CD4-positive, alpha-beta T cell treated with Interleukin-17A for 4 hours (primary cell): Measurements from ENCODE around the gene NADK.

Source experiments
- DNase-seq: peaks from one replicate; pipeline ENCODE4 v3.0.0-alpha.2; 2020; ENCODE audit warnings: mixed read lengths

Gene NADK

DNA sequence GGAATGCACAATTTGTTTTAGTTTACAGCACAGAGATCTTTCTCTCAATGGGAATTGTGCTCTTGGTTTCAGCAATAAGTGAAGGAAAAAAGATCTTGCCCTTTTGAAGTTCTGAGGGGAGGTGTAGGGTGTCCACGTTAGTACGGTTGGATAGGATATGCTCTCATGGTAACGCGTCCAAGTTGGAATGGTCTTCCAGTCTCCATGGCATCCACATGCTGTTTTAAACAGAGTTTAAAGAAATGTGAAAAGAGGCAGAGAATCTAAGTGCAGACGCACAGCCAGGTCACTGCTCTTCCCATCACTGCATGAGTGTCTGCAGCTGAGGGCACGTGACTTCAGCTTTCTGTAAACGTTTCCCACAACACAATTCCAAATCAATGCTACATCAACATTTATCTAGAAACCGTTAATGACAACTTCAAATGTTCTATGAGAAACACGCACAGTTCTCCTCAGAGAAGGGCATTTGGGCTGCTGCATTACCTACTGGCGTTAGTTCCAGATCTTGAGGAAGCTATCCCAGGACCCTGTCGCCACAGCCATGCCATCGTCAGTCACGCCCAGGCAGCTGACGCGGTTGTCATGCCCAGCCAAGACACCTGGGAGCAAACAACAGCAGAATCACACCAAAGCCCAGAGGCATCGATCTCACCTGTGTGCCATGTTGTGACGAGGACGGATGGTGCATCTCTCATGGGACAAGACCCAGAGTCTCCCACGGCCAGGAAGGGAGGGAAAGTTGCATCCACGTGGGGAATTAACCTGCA lies 8.8 kb upstream of the NADK start:
- no peak for DNase-seq

DNA sequence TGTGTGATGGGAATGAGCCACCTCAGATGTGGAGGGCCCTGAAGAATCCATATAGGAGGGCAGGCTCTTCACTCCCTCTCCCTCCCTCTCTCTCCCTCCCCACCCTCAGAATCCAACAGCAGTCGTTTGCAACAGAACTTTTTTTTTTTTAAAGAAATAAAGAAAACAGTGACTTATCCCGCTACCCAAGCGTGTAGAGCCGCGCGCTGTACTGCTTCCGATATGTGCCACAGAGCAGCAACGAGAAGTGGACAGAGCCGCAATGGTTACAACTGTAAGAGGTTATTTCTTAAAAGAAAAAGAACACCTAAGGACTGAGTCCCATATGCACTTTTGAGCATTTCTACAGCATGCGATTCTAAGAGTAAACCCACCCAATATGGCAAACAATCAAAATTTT lies 7.4 kb upstream of the NADK start:
- no peak for DNase-seq

DNA sequence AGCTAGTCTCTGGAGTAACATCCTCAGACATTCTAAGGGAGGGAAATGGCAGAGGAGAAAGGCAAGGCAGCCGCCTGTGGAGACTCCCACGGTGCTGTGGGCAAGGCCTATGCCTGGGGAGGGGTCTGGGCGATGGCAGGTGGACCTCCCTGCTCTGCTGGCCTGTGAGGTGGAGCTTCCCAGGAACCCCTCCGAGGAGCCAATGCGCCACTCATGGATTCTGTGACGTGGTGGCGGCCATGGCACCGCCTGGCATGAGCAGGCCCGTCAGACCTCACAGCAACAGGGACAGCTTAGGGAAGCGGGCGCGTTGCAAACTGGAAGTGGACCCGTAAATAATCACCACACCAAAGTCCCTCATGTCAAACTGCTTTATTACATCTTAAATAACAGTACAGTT lies 6.7 kb upstream of the NADK start:
- no peak for DNase-seq

DNA sequence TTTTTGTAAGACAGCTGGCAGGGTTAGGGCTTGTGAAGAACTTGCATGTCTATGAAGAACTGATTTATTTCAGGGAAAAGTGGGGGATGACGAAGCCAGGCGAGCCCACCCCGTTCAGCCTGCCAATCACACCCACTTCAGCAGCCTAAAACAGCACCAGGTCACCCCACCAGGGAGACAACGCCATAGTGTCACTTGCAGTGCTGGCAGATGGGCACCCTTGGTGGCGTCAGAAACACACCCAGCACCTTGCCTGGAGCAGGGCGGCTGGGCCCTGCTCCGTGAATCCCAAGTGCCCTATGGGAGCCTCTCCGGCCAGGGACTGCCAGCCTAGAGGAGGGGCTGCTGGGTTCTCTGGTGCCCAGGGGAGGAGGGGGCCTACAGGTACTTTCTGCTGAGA lies 5.0 kb upstream of the NADK start:
- DNase-seq: no peak

DNA sequence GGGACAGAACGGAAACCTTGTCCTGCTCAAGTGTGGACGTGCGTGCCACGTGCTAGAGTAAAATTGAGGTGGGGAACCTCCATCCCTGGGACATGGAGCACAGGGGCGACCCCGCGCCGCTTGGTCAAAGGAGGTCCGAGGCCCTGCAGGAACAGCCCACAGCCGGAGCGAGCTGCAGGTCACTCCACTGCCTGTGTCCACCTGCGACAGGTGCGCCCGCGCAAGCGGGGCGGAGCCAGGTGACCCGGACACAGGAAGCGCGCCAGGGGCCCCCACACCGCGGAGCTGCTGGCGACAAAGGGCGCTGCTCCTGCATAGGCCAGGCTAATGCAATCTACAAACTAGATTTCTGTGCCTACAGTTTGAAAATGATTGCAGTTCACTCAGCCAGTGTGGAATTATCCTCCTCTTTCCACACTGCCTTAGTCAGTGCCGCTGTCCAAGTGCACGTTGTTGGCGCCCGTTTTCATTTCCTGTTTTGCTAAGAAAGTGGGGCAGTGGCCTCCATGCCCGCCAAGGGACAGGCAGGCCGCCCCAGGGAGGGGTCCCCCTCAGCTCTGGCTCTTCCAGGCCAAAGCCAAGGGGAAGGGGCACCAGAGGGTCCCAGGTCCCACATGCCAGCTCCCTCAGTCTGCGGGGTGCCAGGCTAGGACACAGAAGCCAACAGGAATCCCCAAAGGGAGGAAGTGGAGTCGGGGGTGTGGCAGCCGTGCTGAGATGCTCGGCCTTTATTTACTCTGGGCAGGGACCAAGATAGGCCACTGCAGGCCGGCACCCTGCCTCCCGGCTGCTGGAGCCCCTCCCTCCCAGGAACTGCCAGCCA lies 4.3 kb upstream of the NADK start:
- DNase-seq: peak; percentile 39

DNA sequence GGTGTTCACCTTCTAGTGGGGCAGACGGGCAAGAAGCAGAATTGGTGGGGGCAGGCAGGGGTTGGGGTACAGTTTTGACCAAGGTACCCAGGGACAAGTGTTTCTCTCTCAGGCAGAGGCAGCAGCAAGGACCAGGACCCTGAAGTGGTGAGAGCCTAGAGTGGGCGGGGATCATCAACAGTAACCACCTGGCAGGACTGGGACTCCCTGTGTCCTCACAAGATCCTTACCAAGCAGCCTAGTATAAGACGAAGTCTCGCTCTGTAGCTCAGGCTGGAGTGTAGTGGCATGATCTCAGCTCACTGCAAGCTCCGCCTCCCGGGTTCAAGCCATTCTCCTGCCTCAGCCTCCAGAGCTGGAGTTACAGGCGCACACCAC lies 3.2 kb upstream of the NADK start:
- DNase-seq: no peak

DNA sequence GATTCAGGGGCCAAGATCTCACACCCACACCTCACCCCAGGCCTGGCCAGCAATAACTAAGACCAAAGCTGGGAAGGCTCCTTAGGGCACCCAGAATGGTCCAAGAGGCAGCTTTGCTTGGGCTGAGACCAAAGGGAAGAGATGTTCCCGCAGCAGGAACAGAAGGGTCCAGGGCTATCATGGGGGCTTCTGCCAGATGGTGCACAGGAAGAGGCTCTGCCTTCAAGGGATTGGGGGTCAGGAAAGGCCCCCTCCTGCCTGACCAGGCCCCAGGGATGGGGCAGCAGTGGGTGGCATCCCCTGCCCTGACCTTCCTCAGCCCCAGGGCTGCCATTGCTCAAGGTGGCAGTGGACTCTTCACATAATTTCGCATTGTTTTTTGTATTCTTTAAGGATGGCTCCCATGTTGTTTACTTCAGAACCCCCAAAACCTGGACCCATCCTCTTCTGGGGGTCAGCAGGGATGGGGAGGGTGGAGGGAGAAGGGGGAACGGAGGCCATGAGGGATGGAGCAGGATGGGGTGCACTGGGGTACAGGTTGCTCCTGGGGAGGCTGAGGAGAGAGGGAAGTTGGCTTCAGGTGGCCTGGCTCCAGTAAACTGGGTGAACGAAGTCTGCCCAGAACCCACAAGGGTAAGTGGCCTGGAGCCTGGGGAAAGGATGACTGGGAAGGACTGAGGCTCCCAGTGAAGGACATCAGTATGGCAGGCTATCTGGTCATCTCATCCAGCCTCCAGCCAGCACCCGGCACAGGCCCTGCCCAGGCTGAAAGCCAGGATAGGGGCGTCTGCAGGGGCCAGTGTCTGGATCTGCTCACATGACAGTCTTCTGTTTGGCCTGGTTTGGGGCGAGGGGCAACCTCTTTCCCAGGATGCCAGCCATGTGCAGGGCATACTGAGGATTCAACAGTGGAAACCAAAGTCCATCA lies 2.6 kb upstream of the NADK start:
- DNase-seq: no peak

DNA sequence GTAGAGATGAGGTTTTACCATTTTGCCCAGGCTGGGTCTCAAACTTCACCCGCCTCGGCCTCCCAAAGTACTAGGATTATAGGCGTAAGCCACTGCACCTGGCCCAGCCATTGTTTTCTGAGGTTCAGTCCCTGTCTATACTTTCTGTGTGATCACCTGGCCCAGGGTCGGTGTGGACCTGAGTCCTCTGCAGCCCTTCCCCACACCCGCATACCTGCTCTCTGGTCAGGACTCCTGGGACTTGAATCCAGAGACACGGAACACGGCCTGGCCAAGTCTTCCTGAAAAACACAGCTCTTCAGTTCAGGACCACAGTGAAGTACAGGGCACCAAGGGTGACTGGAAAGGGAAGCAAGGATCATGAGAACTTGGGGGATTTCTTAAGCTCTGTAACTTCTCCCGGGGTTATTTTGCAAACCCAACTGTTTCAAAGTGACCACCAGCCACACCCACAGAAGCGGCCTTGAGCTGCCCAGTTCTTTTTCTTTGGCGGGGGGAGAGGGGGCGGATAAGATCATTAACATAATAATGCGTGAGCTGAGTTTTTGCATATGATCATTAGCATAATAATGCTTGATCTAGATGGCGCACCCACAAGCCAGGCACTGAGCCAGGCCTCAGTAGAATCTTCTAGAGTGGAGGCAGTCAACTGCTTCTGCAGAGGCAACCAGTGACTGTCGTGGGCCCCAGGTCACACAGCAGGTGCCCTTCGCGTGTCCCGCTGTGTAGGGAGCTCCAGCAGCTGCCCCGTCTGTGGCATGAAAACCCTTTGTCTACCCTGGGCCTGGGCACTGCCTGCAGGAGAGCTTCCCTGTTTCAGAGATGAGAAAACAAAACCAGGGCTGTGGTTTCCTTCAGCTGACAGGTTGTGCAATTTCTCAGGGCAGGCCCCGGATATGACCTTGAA lies 1.7 kb upstream of the NADK start:
- DNase-seq: peak; percentile 60

DNA sequence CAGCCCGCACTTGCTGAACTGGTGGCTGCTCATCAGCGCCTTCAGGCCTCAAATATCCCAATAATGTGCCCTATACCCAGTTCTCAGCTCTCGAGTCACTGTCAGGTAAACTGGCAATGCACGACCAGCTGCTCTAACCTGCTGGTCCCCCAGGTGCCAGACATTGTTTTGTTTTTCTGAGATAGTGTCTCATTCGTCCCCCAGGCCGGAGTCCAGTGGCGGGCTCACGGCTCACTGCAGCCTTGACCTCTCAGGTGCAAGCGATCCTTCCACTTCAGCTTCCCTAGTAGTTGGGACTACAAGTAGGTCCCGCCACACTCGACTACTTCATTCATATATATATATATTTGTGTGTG lies 1.0 kb upstream of the NADK start:
- no peak for DNase-seq

DNA sequence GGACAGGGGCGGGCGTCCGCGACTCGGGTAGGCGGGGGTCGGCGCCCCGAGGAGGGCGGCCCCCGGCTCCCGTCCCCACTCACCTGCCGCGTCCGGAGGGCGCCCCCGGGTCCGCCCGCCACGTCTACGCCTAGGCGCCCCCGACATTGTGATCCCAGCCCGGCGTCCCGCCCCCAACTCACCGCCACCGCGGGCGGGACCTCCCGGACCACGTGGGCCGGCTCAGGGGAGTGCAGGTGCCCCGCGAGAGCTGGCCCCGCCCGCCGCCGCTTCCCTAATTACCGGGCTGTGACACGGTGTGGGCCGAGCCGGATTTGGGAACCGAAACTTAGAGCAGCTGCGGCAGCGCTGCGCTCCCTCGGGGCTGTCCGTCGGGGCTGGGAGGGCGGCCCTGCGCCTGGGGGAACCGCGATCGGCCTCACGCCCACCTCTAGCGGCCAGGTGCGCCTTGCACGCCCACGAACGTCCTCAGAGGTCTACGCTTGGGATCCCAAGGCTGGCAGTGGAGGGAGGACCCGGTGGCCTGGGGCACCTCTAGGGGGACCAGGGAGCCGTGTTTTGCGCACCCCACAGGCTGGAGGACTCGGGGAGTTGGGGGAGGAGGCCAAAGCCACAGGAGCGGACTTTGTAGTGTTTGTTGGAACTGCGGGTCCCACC lies 521 bp upstream of the NADK start:
- peak; percentile 83 for DNase-seq

DNA sequence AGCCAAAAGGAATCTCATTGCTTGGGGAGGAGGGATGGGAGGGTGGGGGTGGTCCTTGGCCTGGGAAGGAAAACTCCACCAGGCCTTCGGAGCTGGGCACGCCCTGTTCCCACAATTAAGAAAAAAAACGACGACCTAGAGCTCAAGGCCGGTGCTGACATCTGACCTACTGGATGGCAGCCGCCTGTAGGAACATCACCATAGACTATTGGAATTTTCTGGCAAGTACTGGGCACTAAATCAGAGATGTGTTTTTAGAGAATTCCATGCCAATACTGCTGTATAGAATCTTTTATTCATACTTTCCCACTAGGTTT lies 729 bp downstream of the NADK start:
- DNase-seq: no peak

DNA sequence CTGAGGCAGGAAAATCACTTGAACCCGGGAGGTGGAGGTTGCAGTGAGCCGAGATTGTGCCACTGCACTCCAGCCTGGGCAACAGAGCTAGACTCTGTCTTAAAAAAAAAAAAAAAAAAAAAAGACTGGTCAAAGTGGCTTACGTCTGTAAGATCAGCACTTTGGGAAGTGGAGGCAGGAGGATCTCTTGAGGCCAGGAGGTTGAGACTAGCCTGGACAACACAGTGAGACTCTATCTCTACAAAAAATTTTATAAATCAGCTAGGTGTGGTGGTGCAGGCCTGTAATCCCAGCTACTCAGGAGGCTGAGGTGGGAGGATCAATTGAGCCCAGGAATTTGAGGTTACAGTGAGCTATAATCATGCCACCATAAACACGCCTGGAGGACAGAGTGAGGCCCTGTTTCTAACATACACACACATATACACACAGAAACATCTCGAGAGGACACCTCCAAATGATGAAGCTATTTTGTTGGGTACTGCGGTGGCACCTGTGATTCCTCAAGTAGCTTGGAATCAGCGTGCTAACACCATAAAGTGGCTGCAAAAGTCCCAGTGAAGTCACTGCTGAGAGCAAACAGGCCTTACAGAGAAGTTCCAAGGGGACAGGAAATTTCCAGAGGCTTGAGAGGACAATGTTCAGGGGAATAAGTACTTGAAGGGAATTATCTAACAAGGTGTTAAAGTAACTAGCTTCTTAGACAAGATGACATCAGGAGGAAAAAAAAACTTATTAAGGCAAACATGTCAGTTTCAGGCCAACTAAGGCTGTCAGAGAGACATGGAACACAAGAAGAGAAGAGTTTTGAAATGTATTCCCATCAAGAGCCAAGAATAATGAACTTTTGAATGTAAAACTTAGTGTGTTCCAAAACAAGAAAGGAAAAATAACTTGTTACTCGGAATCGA lies 1.3 kb downstream of the NADK start:
- DNase-seq: no peak

DNA sequence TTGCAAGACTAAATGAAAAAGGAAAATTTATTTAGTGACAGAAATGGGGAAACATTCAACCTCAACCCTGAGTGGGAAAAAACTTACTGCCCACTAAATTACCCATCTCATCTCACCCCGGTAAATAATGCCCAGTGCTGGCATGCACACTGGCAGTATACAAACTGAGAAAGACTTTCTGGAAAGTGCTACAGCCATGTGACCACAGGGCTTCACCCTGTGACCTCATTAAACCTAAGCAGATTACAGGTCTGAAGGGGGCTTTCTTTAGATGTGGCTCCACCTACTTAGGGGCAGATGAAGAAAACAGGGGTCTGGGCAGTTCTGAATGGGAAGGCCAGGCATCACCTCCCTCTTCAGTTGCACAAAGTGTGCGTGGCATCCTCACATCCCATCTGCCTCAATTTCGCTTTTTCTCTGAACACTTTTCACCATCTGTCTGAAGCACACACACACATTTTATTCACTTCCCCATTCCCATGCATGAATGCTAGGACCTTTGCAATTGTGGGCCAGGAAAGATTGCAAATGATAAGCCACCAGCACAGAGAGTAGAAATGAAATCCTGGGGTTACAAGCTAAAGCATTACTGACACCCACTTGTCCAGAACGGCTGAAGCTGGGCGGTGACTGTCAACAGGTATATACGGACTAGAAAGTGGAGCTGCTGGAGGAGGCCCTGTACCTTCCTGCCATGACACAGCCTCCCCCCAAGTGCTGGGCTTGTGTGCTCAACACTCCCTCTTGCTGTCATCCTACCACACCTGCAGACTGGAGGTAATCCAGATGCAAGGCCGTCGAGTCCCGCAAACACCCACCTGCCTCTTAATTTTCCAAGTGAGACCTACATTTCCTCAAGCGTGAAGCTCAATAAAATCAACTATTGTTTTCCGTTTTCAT lies 2.7 kb downstream of the NADK start:
- DNase-seq: no peak

DNA sequence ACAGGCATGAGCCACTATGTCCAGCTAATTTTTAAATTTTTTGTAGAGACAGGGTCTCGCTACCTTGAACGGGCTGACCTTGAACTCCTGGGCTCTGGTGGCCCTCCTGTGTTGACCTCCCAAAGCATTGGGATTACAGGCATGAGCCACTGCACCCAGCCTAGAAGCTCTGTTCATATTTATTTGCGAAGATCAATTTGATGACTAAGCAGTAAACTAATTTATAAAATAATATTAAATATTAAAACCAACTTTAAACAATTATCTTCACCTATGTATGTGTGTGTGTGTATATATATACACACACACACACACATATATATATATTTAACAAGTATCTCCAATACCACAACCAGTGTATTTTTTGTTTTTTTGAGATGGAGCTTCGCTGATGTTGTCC lies 4.4 kb downstream of the NADK start:
- no peak for DNase-seq

DNA sequence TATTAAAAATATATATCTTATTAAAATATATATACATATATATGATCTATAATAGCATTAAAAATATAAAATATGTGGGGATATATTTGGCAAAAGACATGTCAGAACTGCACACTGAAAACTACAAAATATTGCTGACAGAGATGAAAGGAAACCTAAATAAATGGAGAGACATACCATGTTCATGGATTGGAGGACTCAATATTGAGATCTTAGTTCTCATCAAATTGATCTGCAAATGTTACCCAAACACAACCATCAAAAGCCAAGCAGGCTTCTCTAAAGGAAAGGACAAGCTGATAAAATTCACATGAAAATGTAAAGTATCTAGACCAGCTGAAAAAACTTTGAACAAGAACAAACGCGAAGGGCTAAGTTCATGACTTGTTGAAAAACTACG lies 7.2 kb downstream of the NADK start:
- DNase-seq: no peak

DNA sequence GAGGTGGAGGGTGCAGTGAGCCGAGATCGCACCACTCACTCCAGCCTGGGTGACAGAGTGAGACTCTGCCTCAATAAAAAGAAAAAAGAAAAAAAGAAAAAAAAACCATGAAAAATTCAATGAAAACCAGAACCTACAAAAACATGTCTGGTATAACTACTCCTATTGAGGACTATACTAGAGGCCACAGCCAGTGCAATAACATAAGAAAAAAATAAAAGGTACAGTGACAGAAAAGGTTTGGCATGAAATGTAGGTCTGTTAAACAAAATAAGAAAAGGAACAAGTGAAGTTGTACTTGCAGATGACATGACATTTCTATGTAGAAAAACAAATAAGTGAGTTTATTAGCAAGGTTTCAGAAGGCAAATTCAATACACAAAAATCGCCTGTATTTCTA lies 8.2 kb downstream of the NADK start:
- no peak for DNase-seq

DNA sequence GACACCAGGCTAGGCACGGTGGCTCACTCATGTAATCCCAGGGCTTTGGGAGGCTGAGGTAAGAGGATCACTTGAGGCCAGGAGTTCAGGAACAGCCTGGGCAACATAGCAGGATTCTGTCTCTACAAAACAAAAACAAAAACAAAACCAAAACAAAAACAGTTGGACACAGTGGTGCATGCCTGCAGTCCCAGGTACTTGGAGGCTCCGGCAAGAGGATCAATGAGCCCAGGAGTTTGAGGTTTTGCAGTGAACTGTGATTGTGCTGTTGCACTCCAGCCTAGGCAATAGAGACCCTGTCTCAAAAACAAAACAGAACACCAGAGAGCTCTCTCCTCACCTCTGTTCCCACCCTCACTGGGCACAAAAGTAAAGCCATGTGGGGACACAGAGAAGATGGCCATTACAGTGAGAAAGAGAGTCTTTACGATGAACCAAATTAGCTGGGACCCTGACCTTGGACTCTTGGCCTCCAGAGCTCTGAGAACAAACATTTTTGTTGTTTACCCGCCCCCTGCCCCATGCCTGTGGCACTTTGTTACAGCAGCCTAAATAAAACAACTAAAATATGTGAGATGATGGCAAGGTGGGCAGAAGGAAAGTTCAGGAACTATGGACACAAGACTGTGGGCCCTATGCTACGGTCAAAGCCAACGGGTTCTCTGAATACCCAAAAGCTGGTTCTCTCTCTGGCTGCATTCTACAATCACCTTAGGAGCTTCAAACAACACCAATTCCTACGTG lies 9.8 kb downstream of the NADK start:
- no peak for DNase-seq

DNA sequence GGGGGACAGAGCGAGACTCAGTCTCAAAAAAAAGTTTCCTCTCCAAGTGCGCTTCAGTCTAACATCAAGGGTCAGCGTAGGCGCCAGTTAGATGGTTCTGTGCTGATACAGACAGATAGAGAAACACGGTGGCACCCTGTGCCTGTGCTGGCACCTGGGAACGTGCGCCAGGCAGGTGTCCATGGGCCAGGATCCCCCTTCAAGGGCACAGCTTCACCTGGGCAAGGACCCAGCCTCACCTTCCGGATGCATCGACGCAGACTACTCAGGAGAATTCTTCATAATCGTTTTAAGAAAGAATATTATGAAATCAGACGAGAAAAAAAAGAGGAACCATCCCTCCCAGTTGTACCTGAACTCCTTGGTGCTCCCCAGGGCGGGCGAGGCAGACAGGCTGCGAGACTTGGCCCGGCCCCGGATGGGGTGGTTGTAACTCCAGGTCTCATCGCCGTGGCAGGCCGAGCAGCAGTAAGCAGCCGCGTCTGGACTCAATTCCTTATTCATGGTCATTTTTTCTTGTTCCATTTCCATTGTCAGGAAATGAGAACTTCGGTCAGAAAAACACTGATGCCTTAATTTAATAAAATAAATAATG lies 13.3 kb downstream of the NADK start:
- DNase-seq: no peak
